ENCODE results near the gene C6orf132.
A peak's percentile ranks its signal among the peaks of the same experiment; 100 is the strongest.

C6orf132 gene

GRCh38 chr6:42138190-42138589 lies 4.2 kb downstream of the C6orf132 start:
- Histone ChIP-seq H3K4me2 (ENCODE audit: low read length) (no peak overlapping the region), H3K4me3 (ENCODE audit: low read depth, low read length) (no peak overlapping the region), H2BK5ac (ENCODE audit: low read depth, low read length, poor library complexity) (no peak overlapping the region), H3K18ac (ENCODE audit: low read length) (no peak overlapping the region), H3K4me1 (ENCODE audit: control insufficient read depth in 1 of 2, insufficient read depth in 2 of 2, low read length in 2 of 2) (peaks cover 22 to 28% of the 10 kb centered on the region in 2 experiments), H2BK12ac (ENCODE audit: low read length) (no peak overlapping the region), H2AK5ac (ENCODE audit: low read length) (no peak overlapping the region), H3K9ac (ENCODE audit: low read length) (no peak overlapping the region), H4K12ac (ENCODE audit: low read depth, low read length) (no peak overlapping the region), H3K27me3 (ENCODE audit: insufficient read depth, low read length) (no peaks in the 10 kb centered on the region), H3K9me3 (ENCODE audit: insufficient read depth, low read depth, low read length) (no peaks in the 10 kb centered on the region), H4K8ac (ENCODE audit: low read depth, low read length) (no peak overlapping the region), H4K91ac (ENCODE audit: low read depth, low read length) (no peak overlapping the region), H3K27ac (ENCODE audit: low read depth, low read length) (no peak overlapping the region), H3K23ac (ENCODE audit: low read length) (no peak overlapping the region), H3K79me2 (ENCODE audit: control insufficient read depth, insufficient read depth, low read length, poor library complexity) (peaks cover 12% of the 10 kb centered on the region), H3K4ac (ENCODE audit: low read depth, low read length) (no peak overlapping the region), H3K14ac (ENCODE audit: low read length) (no peak overlapping the region), H2BK120ac (ENCODE audit: insufficient read depth, low read length, poor library complexity) (no peak overlapping the region), H2AFZ (ENCODE audit: insufficient read depth, low read length, poor library complexity) (no peak overlapping the region), H3K36me3 (ENCODE audit: control insufficient read depth in 1 of 2, insufficient read depth in 2 of 2, low read length in 2 of 2) (peaks cover 2 to 3% of the 10 kb centered on the region in 2 experiments), H3K79me1 (ENCODE audit: low read length) (peaks cover 17% of the 10 kb centered on the region)
- WGBS (ENCODE audit: extremely low coverage, insufficient coverage, insufficient read length): no CpG with 5 or more reads among the region's 6 CpGs
- DNase-seq: no peak

- no peak overlapping the region for H3K18ac ChIP-seq (ENCODE audit: low read length)
- no peak overlapping the region for H3K9ac ChIP-seq (ENCODE audit: low read length)
- H4K91ac ChIP-seq (ENCODE audit: low read depth, low read length): peak overlapping the region; percentile 85
- H2BK12ac ChIP-seq (ENCODE audit: low read length): peak overlapping the region; percentile 46
- H4K8ac ChIP-seq (ENCODE audit: low read depth, low read length): peak overlapping the region; percentile 42
- H2BK120ac ChIP-seq (ENCODE audit: insufficient read depth, low read length, poor library complexity): peak overlapping the region; percentile 68
- H2BK5ac ChIP-seq (ENCODE audit: low read depth, low read length, poor library complexity): peak overlapping the region; percentile 45
- H3K23ac ChIP-seq (ENCODE audit: low read length): no peak overlapping the region
- peak; percentile 69 to 72 for DNase-seq
- peak overlapping the region; percentile 87 for H3K27ac ChIP-seq (ENCODE audit: low read depth, low read length)
- peak overlapping the region; percentile 54 for H3K4me2 ChIP-seq (ENCODE audit: low read length)
- peaks cover 8% of the 10 kb centered on the region for H3K79me2 ChIP-seq (ENCODE audit: control insufficient read depth, insufficient read depth, low read length, poor library complexity)
- WGBS (ENCODE audit: extremely low coverage, insufficient coverage, insufficient read length): no CpG with 5 or more reads among the region's 7 CpGs
- no peaks in the 10 kb centered on the region for H3K27me3 ChIP-seq (ENCODE audit: insufficient read depth, low read length)
- H3K14ac ChIP-seq (ENCODE audit: low read length): peak overlapping the region; percentile 42
- H4K12ac ChIP-seq (ENCODE audit: low read depth, low read length): no peak overlapping the region
- H3K4me1 ChIP-seq (ENCODE audit: control insufficient read depth in 1 of 2, insufficient read depth in 2 of 2, low read length in 2 of 2): peaks cover 18 to 24% of the 10 kb centered on the region in 2 experiments
- peaks cover 2 to 3% of the 10 kb centered on the region in 2 experiments for H3K36me3 ChIP-seq (ENCODE audit: control insufficient read depth in 1 of 2, insufficient read depth in 2 of 2, low read length in 2 of 2)
- no peaks in the 10 kb centered on the region for H3K9me3 ChIP-seq (ENCODE audit: insufficient read depth, low read depth, low read length)
- H3K79me1 ChIP-seq (ENCODE audit: low read length): peaks cover 13% of the 10 kb centered on the region
- no peak overlapping the region for H3K4me3 ChIP-seq (ENCODE audit: low read depth, low read length)
- H2AFZ ChIP-seq (ENCODE audit: insufficient read depth, low read length, poor library complexity): no peak overlapping the region
- H2AK5ac ChIP-seq (ENCODE audit: low read length): no peak overlapping the region
- H3K4ac ChIP-seq (ENCODE audit: low read depth, low read length): no peak overlapping the region
Measured at GRCh38 chr6:42137194-42137753, 5.1 kb downstream of the C6orf132 start.

GRCh38 chr6:42136508-42137193 lies 5.8 kb downstream of the C6orf132 start:
- Histone ChIP-seq H3K23ac (ENCODE audit: low read length) (no peak overlapping the region), H2AFZ (ENCODE audit: insufficient read depth, low read length, poor library complexity) (no peak overlapping the region), H2BK12ac (ENCODE audit: low read length) (peak overlapping the region; percentile 1), H4K8ac (ENCODE audit: low read depth, low read length) (peak overlapping the region; percentile 44), H3K14ac (ENCODE audit: low read length) (peak overlapping the region; percentile 11), H3K27ac (ENCODE audit: low read depth, low read length) (peak overlapping the region; percentile 87), H3K79me1 (ENCODE audit: low read length) (peaks cover 9% of the 10 kb centered on the region), H2AK5ac (ENCODE audit: low read length) (no peak overlapping the region), H4K91ac (ENCODE audit: low read depth, low read length) (peak overlapping the region; percentile 85), H3K4ac (ENCODE audit: low read depth, low read length) (peak overlapping the region; percentile 3), H3K9ac (ENCODE audit: low read length) (no peak overlapping the region), H3K36me3 (ENCODE audit: control insufficient read depth in 1 of 2, insufficient read depth in 2 of 2, low read length in 2 of 2) (peaks cover 2 to 3% of the 10 kb centered on the region in 2 experiments), H2BK120ac (ENCODE audit: insufficient read depth, low read length, poor library complexity) (peak overlapping the region; percentile 16), H3K4me1 (ENCODE audit: control insufficient read depth in 1 of 2, insufficient read depth in 2 of 2, low read length in 2 of 2) (peaks cover 18 to 21% of the 10 kb centered on the region in 2 experiments), H3K4me3 (ENCODE audit: low read depth, low read length) (no peak overlapping the region), H3K4me2 (ENCODE audit: low read length) (peak overlapping the region; percentile 54), H3K9me3 (ENCODE audit: insufficient read depth, low read depth, low read length) (peaks cover 2% of the 10 kb centered on the region), H3K79me2 (ENCODE audit: control insufficient read depth, insufficient read depth, low read length, poor library complexity) (peaks cover 7% of the 10 kb centered on the region), H4K12ac (ENCODE audit: low read depth, low read length) (peak overlapping the region; percentile 34), H3K27me3 (ENCODE audit: insufficient read depth, low read length) (no peaks in the 10 kb centered on the region), H3K18ac (ENCODE audit: low read length) (peak overlapping the region; percentile 16), H2BK5ac (ENCODE audit: low read depth, low read length, poor library complexity) (peak overlapping the region; percentile 45)
- peak; percentile 62 to 78 for DNase-seq
- WGBS (ENCODE audit: extremely low coverage, insufficient coverage, insufficient read length): no CpG with 5 or more reads among the region's 14 CpGs

GRCh38 chr6:42135722-42136121 lies 6.7 kb downstream of the C6orf132 start:
- Histone ChIP-seq H3K4me2 (ENCODE audit: low read length) (no peak overlapping the region), H3K23ac (ENCODE audit: low read length) (no peak overlapping the region), H3K4me1 (ENCODE audit: control insufficient read depth in 1 of 2, insufficient read depth in 2 of 2, low read length in 2 of 2) (peaks cover 18 to 20% of the 10 kb centered on the region in 2 experiments), H2BK120ac (ENCODE audit: insufficient read depth, low read length, poor library complexity) (no peak overlapping the region), H4K12ac (ENCODE audit: low read depth, low read length) (no peak overlapping the region), H3K9me3 (ENCODE audit: insufficient read depth, low read depth, low read length) (peaks cover 2% of the 10 kb centered on the region), H2BK5ac (ENCODE audit: low read depth, low read length, poor library complexity) (no peak overlapping the region), H3K27ac (ENCODE audit: low read depth, low read length) (no peak overlapping the region), H2AK5ac (ENCODE audit: low read length) (no peak overlapping the region), H2BK12ac (ENCODE audit: low read length) (no peak overlapping the region), H4K91ac (ENCODE audit: low read depth, low read length) (no peak overlapping the region), H3K36me3 (ENCODE audit: control insufficient read depth in 1 of 2, insufficient read depth in 2 of 2, low read length in 2 of 2) (peaks cover 2 to 3% of the 10 kb centered on the region in 2 experiments), H3K4ac (ENCODE audit: low read depth, low read length) (no peak overlapping the region), H3K79me2 (ENCODE audit: control insufficient read depth, insufficient read depth, low read length, poor library complexity) (peaks cover 3% of the 10 kb centered on the region), H3K27me3 (ENCODE audit: insufficient read depth, low read length) (no peaks in the 10 kb centered on the region), H3K18ac (ENCODE audit: low read length) (no peak overlapping the region), H3K4me3 (ENCODE audit: low read depth, low read length) (no peak overlapping the region), H3K9ac (ENCODE audit: low read length) (peak overlapping the region; percentile 50), H2AFZ (ENCODE audit: insufficient read depth, low read length, poor library complexity) (no peak overlapping the region), H3K79me1 (ENCODE audit: low read length) (peaks cover 9% of the 10 kb centered on the region), H4K8ac (ENCODE audit: low read depth, low read length) (no peak overlapping the region), H3K14ac (ENCODE audit: low read length) (no peak overlapping the region)
- no CpG with 5 or more reads among the region's 2 CpGs for WGBS (ENCODE audit: extremely low coverage, insufficient coverage, insufficient read length)
- peak; percentile 6 to 23 for DNase-seq
